Thymus (tissue), 11 donors: ENCODE data around the gene PDE1A. TPM values are rescaled to one million over a fixed set of nuclear protein-coding genes. Genes with fewer than 3 reads are reported as not detected.

ENCODE experiments used
- DNase-seq, 9 donors: peaks; one replicate each; pipeline ENCODE4 v3.0.0-alpha.2; 2013; ENCODE audit warnings: low spot score in 9 of 9, low read depth in 6 of 9, missing footprints in 1 of 9
- H3K27ac ChIP-seq, 2 donors: one replicate each; pipeline ENCODE4 v1.5.1; 2013; ENCODE audit warnings: control low read depth in 1 of 2, low read depth in 1 of 2, low read length in 1 of 2, mild to moderate bottlenecking in 1 of 2, moderate library complexity in 1 of 2
- H3K27me3 ChIP-seq, 2 donors: one replicate each; pipeline ENCODE4 v1.5.1; 2013; ENCODE audit warnings: low read length in 1 of 2; ENCODE audit not compliant: control insufficient read depth in 2 of 2, insufficient read depth in 1 of 2
- H3K36me3 ChIP-seq, 2 donors: one replicate each; pipeline ENCODE4 v1.5.1; 2013; ENCODE audit warnings: low read length in 1 of 2, mild to moderate bottlenecking in 1 of 2, moderate library complexity in 1 of 2; ENCODE audit not compliant: control insufficient read depth in 2 of 2, insufficient read depth in 2 of 2
- H3K4me1 ChIP-seq, 2 donors: one replicate each; pipeline ENCODE4 v1.5.1; 2013; ENCODE audit warnings: low read length in 2 of 2; ENCODE audit not compliant: control insufficient read depth in 2 of 2, insufficient read depth in 2 of 2
- H3K4me3 ChIP-seq, 2 donors: one replicate each; pipeline ENCODE4 v1.5.1; 2013; ENCODE audit warnings: low read length in 2 of 2, control low read depth in 1 of 2, mild to moderate bottlenecking in 1 of 2
- H3K9me3 ChIP-seq, 2 donors: one replicate each; pipeline ENCODE4 v1.5.1; 2013; ENCODE audit warnings: low read length in 1 of 2, mild to moderate bottlenecking in 1 of 2; ENCODE audit not compliant: control insufficient read depth in 2 of 2, insufficient read depth in 1 of 2
- WGBS: extraction: QIAGEN DNeasy Blood & Tissue Kit; methylation state at CpG from one replicate; pipeline ENCODE4 v1.1.7; 2013; 5-methylcytosine and 5-hydroxymethylcytosine counted together
- polyA plus RNA-seq: library from polyadenylated mRNA; stranded (reverse); fragments of 200-250 nt; gene quantifications from one replicate; pipeline ENCODE4 v1.2.3, GENCODE V29; 2013
- total RNA-seq: library from RNA; stranded (reverse); fragments of 120-200 nt; gene quantifications from one replicate; pipeline ENCODE4 v1.2.4, GENCODE V29; 2013
- donor health status: healthy.

The PDE1A gene
- total and polyA plus RNA-seq, 2 donors, result 7.7 to 13.0 TPM

DNA sequence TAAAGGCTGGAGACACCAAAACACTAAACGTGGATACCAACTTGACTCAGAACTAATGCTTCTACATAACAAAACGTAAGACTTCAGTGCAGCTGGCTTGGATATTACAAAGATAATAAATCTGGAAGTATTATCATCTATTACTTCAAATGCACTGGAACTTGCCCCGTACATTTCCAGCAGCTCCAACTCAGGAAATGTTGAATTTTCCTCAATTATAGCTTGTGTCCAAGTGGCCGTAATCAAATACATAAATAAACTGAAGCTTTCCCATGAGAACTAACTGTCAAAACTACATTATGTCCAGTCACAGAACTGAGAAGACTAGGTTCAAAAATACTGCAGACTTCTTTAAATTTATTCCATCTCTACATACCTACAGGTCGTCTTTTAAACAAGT, 6.2 kb downstream of the PDE1A start:
- H3K27me3 ChIP-seq, result no peaks in the 10 kb centered on the region
- no peaks in the 10 kb centered on the region for H3K4me1 ChIP-seq
- no peak overlapping the region for H3K4me3 ChIP-seq
- DNase-seq, result no peak
- no peak overlapping the region for H3K27ac ChIP-seq
- no peaks in the 10 kb centered on the region for H3K36me3 ChIP-seq
- H3K9me3 ChIP-seq, result no peaks in the 10 kb centered on the region
- WGBS, result 93% methylated on average over 5 of the region's 5 CpGs

DNA sequence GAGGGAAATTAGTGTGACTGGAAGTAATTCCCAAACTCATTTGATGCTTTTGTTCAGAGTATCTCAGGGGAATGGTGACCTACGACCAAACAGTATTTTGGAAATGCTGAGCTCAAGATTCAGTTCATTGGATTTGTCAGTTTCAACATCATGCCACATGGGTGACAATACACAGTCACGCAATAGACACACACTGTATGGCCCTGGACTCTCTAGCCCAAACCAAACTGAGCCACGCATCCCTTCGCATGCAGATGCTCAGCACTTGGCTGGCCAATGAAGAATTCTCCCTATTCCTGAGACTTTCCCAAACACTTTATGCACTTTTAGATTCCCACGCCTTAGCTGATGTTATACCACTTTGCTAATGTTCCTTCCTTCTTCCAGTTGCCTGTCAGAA, 10.0 kb downstream of the PDE1A start:
- no peaks in the 10 kb centered on the region for H3K9me3 ChIP-seq
- H3K4me3 ChIP-seq, result no peak overlapping the region

DNA sequence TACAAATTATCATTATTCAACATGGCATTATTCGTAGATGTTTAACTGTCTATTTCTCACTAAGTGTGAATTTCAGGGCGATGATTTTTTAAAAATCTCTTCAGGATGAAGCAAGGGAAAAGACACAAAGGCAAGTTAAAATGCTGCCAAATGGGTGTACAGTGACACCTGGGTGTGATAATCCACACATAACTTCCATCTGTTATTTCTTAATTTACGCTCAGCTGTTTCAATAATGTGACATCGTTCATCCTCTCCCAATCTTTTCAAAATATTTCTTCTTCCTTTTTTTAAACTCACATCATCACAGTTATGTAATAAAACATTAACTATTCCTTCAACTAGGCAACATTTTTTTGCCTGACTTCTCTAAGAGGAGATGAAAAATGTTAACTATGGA, 10.6 kb downstream of the PDE1A start:
- Histone ChIP-seq H3K9me3 (no peaks in the 10 kb centered on the region), H3K4me1 (no peaks in the 10 kb centered on the region), H3K27me3 (no peaks in the 10 kb centered on the region), H3K4me3 (no peak overlapping the region), H3K27ac (no peak overlapping the region), H3K36me3 (no peaks in the 10 kb centered on the region)
- 95% methylated on average over 4 of the region's 4 CpGs for WGBS
- DNase-seq, result no peak

More for the DNA sequence above, 10.0 kb downstream of the PDE1A start:
- H3K27ac ChIP-seq, result no peak overlapping the region
- no peaks in the 10 kb centered on the region for H3K4me1 ChIP-seq
- no peak for DNase-seq
- no peaks in the 10 kb centered on the region for H3K36me3 ChIP-seq
- no peaks in the 10 kb centered on the region for H3K27me3 ChIP-seq
- WGBS, result 96% methylated on average over 5 of the region's 5 CpGs

DNA sequence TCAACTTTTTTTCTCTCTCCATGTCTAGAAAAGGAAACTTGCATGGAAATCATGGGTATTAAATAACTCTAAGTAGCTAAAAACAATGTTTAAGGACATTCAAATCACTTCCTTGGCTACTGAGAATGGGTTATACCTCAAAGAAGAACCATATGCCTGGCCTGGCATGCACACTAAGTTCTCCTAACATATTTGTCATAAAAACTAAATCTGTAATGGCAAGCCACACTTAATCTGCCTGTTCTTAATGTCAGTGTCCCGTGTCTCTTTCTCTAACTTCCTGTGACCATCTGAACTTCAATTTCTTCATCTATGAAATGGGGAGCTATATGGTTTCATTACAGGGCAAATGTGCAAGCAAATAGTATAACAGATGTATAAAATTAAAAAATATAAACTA, 11.1 kb downstream of the PDE1A start:
- no peak for DNase-seq
- H3K27me3 ChIP-seq, result no peaks in the 10 kb centered on the region
- WGBS, result 86% methylated on average over 1 of the region's 1 CpG
- no peak overlapping the region for H3K4me3 ChIP-seq
- no peaks in the 10 kb centered on the region for H3K4me1 ChIP-seq
- no peaks in the 10 kb centered on the region for H3K9me3 ChIP-seq
- no peaks in the 10 kb centered on the region for H3K36me3 ChIP-seq
- no peak overlapping the region for H3K27ac ChIP-seq

DNA sequence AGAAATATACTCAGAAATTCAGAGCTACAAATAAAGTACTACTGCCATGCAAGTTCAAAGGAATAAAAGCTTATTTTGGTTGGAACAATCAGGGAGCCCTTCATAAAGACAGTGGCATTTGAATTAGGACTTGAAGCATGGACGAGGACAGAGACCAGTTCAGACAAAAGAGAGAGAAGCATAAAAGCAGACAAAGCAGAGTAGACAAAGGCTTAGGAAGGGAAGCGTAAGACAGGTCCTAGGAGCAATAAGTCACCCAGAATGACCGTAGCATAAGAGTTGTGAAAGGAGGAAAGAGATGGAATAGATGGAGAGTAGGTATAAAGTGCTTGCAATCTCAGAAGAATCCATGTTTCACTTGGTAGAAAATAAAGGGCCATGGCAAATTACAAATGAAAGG, 14.0 kb downstream of the PDE1A start:
- Histone ChIP-seq H3K4me3 (no peak overlapping the region), H3K36me3 (no peaks in the 10 kb centered on the region), H3K4me1 (no peaks in the 10 kb centered on the region), H3K27ac (no peak overlapping the region), H3K9me3 (no peaks in the 10 kb centered on the region), H3K27me3 (no peaks in the 10 kb centered on the region)
- no peak for DNase-seq
- WGBS, result 93% methylated on average over 3 of the region's 3 CpGs

DNA sequence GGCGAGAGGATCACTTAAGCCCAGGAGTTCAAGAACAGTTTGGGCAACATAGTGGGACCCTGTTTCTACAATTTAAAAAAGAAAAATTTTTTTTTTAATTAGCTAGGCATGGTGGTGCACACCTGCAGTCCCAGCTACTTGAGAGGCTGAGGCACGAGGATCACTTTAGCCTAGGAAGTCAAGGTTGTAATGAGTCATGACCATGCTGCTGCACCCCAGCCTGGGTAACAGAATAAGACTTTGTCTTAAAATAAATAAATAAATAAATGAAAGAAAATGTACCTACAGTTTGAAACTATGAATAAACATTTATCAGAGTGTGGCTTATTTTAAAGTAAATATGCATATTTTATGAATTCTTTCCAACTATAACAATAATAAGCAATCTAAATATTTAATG, 16.7 kb downstream of the PDE1A start:
- Histone ChIP-seq H3K36me3 (no peaks in the 10 kb centered on the region), H3K27me3 (no peaks in the 10 kb centered on the region), H3K27ac (no peak overlapping the region), H3K4me1 (no peaks in the 10 kb centered on the region), H3K9me3 (no peaks in the 10 kb centered on the region), H3K4me3 (no peak overlapping the region)
- no peak for DNase-seq
- 92% methylated on average over 2 of the region's 2 CpGs for WGBS

DNA sequence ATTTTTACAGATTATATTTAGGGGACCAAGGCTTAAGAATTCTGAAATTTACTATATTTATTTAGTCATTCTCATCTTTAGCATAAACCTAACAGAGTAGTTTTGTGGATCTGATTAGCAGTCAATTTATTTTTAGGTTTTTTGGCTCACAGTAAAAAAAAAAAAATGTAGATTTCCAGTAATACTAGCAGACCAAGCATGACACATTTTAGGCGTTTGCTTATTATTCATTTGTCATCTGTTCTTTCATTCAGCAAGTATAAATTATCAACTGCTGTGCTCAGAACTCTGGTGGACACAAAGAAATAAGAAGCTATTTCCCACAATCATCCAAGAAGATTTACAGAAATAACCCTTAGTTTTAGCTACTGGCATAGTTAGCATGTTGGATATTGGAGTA, 20.6 kb downstream of the PDE1A start:
- no peaks in the 10 kb centered on the region for H3K36me3 ChIP-seq
- DNase-seq, result no peak
- H3K4me1 ChIP-seq, result no peaks in the 10 kb centered on the region
- H3K27me3 ChIP-seq, result no peaks in the 10 kb centered on the region
- H3K9me3 ChIP-seq, result no peaks in the 10 kb centered on the region
- no peak overlapping the region for H3K4me3 ChIP-seq
- no peak overlapping the region for H3K27ac ChIP-seq
- WGBS, result 99% methylated on average over 1 of the region's 1 CpG

DNA sequence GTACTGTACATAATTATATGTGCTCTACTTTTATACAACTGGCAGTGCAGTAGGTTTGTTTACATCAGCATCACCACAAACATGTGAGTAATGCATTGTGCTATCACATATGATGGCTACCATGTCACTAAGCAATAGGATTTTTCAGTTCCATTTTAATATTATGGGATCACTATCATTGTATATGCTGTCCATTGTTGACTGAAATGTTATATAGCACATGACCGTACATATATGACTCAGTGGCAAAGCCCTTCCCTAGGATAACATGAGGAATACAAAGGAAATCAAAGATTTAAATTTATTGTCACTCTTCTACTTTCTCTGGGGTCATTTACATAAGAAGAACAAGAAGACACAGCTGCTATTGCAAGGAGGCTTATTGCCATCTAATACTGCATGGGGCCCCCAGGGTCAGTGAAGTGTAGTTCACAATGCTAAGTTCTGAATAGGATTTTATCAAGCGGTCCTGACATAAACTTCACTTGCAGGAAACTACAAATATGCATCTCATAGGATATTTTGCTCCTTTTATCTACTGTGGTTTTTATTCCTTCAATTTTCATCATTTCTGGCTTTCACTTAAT, 21.8 kb downstream of the PDE1A start:
- 98% methylated on average over 2 of the region's 2 CpGs for WGBS
- no peaks in the 10 kb centered on the region for H3K36me3 ChIP-seq
- no peaks in the 10 kb centered on the region for H3K9me3 ChIP-seq
- H3K4me1 ChIP-seq, result no peaks in the 10 kb centered on the region
- H3K4me3 ChIP-seq, result no peak overlapping the region
- no peak for DNase-seq
- no peaks in the 10 kb centered on the region for H3K27me3 ChIP-seq
- H3K27ac ChIP-seq, result no peak overlapping the region

DNA sequence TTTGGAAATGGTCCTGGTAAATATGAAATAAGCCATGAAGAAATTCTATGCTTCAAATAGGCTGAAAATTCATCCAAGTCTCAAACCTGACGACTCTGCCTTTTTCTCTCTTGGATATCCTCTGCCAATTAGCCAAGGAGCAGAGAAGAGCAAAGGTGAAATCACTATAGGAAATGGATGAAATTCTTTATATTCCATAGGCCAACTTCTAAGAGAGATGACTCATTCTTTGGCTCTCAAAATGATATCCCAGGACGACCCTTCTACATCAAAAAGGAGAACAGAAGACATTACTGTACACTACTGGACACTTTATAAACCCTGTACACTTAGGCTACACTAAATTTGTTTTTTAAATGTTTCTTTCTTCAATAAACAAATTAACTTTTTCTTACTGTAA, 22.7 kb downstream of the PDE1A start:
- Histone ChIP-seq H3K4me1 (no peaks in the 10 kb centered on the region), H3K9me3 (no peaks in the 10 kb centered on the region), H3K4me3 (no peak overlapping the region), H3K27me3 (no peaks in the 10 kb centered on the region), H3K36me3 (no peaks in the 10 kb centered on the region), H3K27ac (no peak overlapping the region)
- no peak for DNase-seq
- 88% methylated on average over 2 of the region's 2 CpGs for WGBS

DNA sequence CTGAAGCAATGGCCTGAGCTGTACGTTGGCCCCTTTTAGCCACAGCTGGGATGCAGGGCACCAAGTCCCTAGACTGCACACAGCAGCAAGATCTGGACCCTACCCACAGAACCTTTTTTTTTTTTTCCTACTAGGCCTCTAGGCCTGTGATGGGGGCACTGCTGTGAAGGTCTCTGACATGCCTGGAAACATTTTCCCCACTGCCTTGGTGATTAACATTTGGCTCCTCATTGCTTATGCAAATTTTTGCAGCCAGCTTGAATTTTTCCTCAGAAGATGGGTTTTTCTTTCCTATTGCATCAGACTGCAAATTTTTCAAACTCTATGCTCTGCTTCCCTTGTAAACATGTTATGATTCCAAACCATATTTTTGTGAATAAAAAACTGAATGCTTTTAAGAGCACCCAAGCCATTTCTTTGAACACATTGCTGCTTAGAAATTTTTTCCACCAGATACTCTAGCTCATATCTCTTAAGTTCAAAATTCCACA, 33.5 kb downstream of the PDE1A start:
- no peaks in the 10 kb centered on the region for H3K4me1 ChIP-seq
- no peak overlapping the region for H3K27ac ChIP-seq
- H3K4me3 ChIP-seq, result no peak overlapping the region
- DNase-seq, result no peak
- no peaks in the 10 kb centered on the region for H3K36me3 ChIP-seq
- no peaks in the 10 kb centered on the region for H3K9me3 ChIP-seq
- 90% methylated on average over 1 of the region's 1 CpG for WGBS
- no peaks in the 10 kb centered on the region for H3K27me3 ChIP-seq
